SHP77 (cell line): ENCODE measurements around the gene ZNF782.
"Not testable (repeated sequence)": the region's sequence is repeated elsewhere in the genome, so short reads cannot be mapped to it uniquely, and the experiment has no call there.

Experiments
- DNase-seq, 2 experiments: peaks; one replicate each; lab custom pipeline; 2025; lab: John Stamatoyannopoulos, UW

ZNF782 gene

GRCh38 chr9:96853781-96854650, at the start of gene ZNF782:
ZNF782 (minus strand) TSS chr9:96854514; CDS start chr9:96851961, 2,553 bp downstream.
- DNase-seq = peak; percentile 96 to 97

- DNase-seq = not testable (repeated sequence)
Observed at GRCh38 chr9:96900010-96900409, 45.7 kb upstream of the ZNF782 start.

- no peak for DNase-seq
Observed at GRCh38 chr9:96892131-96892530, 37.8 kb upstream of the ZNF782 start.

GRCh38 chr9:96888591-96888990, 34.3 kb upstream of the ZNF782 start:
- DNase-seq = no peak

- no peak for DNase-seq
Observed at GRCh38 chr9:96885424-96885823, 31.1 kb upstream of the ZNF782 start.

GRCh38 chr9:96884443-96884842, 30.1 kb upstream of the ZNF782 start:
- no peak for DNase-seq

GRCh38 chr9:96883922-96884321, 29.6 kb upstream of the ZNF782 start:
- DNase-seq = no peak

GRCh38 chr9:96877269-96877668, 23.0 kb upstream of the ZNF782 start:
- DNase-seq = no peak

GRCh38 chr9:96875461-96876142, 21.3 kb upstream of the ZNF782 start:
- DNase-seq = peak; percentile 90 to 96

GRCh38 chr9:96874947-96875460, 20.7 kb upstream of the ZNF782 start:
- DNase-seq = peak; percentile 11 to 53

- DNase-seq = no peak
Observed at GRCh38 chr9:96874201-96874785, 20.0 kb upstream of the ZNF782 start.

GRCh38 chr9:96871176-96871575, 16.9 kb upstream of the ZNF782 start:
- DNase-seq = no peak

- no peak for DNase-seq
Observed at GRCh38 chr9:96868709-96869108, 14.4 kb upstream of the ZNF782 start.

- no peak for DNase-seq
Observed at GRCh38 chr9:96867079-96867804, 12.9 kb upstream of the ZNF782 start.

- DNase-seq = not testable (repeated sequence)
Observed at GRCh38 chr9:96865240-96865639, 10.9 kb upstream of the ZNF782 start.

- DNase-seq = no peak
Observed at GRCh38 chr9:96859461-96860198, 5.3 kb upstream of the ZNF782 start.

- no peak for DNase-seq
Observed at GRCh38 chr9:96858670-96859069, 4.4 kb upstream of the ZNF782 start.

- no peak for DNase-seq
Observed at GRCh38 chr9:96858018-96858573, 3.8 kb upstream of the ZNF782 start.

GRCh38 chr9:96856363-96857286, 2.3 kb upstream of the ZNF782 start:
- DNase-seq = peak; percentile 21 to 63
